ENCODE results near the gene SEMA5B. TPM values are rescaled to one million over a fixed set of nuclear protein-coding genes. Genes with fewer than 3 reads are reported as not detected.

SEMA5B gene
- total RNA-seq, 1 experiment from 2014 or later: not detected

- Histone ChIP-seq H4K20me1 (ENCODE audit: insufficient read depth) (peaks cover 25% of the 10 kb centered on the region), H3K4me1 (replicated peaks; ENCODE audit: insufficient read depth) (peaks cover 14% of the 10 kb centered on the region), H3K4me3 (no peak overlapping the region), H3F3A (ENCODE audit: insufficient read depth, low read depth) (peaks cover 4% of the 10 kb centered on the region; the same call in 1 of the 2 replicates), H3K4me2 (no peak overlapping the region), H3K27ac (no peak overlapping the region), H3K79me2 (ENCODE audit: low read depth) (peaks cover 84% of the 10 kb centered on the region), H3K36me3 (ENCODE audit: low read depth) (0 out of 2 replicates have a peak, but pooled peaks cover 4% of the 10 kb centered on the region), H3K27me3 (ENCODE audit: insufficient read depth, low read depth) (no peaks in the 10 kb centered on the region), H2AFZ (no peak overlapping the region), H3K9me3 (ENCODE audit: insufficient read depth, low read depth) (no peaks in the 10 kb centered on the region), H3K9me2 (ENCODE audit: insufficient read depth) (no peaks in the 10 kb centered on the region)
- ChIA-PET POLR2A (ENCODE audit: unreplicated experiment) (interaction anchor here (0.6 kb wide), 1 partner anchor 56 kb away, joined by 9 read pairs; no protein-coding TSS in a partner anchor), CTCF (no interaction called here)
- no TSS peak for BruUV-seq (replicated peaks)
- intact Hi-C loops (cut with micrococcal nuclease; ENCODE audit: unreplicated experiment): no loop called here
- no peak for DNase-seq
- TF ChIP-seq, protein P1, sequence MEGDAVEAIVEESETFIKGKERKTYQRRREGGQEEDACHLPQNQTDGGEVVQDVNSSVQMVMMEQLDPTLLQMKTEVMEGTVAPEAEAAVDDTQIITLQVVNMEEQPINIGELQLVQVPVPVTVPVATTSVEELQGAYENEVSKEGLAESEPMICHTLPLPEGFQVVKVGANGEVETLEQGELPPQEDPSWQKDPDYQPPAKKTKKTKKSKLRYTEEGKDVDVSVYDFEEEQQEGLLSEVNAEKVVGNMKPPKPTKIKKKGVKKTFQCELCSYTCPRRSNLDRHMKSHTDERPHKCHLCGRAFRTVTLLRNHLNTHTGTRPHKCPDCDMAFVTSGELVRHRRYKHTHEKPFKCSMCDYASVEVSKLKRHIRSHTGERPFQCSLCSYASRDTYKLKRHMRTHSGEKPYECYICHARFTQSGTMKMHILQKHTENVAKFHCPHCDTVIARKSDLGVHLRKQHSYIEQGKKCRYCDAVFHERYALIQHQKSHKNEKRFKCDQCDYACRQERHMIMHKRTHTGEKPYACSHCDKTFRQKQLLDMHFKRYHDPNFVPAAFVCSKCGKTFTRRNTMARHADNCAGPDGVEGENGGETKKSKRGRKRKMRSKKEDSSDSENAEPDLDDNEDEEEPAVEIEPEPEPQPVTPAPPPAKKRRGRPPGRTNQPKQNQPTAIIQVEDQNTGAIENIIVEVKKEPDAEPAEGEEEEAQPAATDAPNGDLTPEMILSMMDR (conservative IDR thresholded peaks at IDR 0.05): no peak
- TF ChIP-seq EZH2 (IDR thresholded peaks at IDR 0.05; ENCODE audit: low read depth): no peak
Measured at GRCh38 chr3:123076112-123076495, 48.5 kb upstream of the SEMA5B start.

GRCh38 chr3:123075359-123075758 lies 47.8 kb upstream of the SEMA5B start:
- Histone ChIP-seq H3K79me2 (ENCODE audit: low read depth) (peaks cover 82% of the 10 kb centered on the region), H2AFZ (no peak overlapping the region), H3K4me2 (no peak overlapping the region), H3K27me3 (ENCODE audit: insufficient read depth, low read depth) (no peaks in the 10 kb centered on the region), H3K9me2 (ENCODE audit: insufficient read depth) (no peaks in the 10 kb centered on the region), H3K4me1 (replicated peaks; ENCODE audit: insufficient read depth) (peaks cover 14% of the 10 kb centered on the region), H3K4me3 (no peak overlapping the region), H3F3A (ENCODE audit: insufficient read depth, low read depth) (peaks cover 4% of the 10 kb centered on the region; the same call in 1 of the 2 replicates), H3K36me3 (ENCODE audit: low read depth) (no peaks in the 10 kb centered on the region), H3K9me3 (ENCODE audit: insufficient read depth, low read depth) (no peaks in the 10 kb centered on the region), H4K20me1 (ENCODE audit: insufficient read depth) (peaks cover 24% of the 10 kb centered on the region), H3K27ac (no peak overlapping the region)
- intact Hi-C loops (cut with micrococcal nuclease; ENCODE audit: unreplicated experiment): no loop called here
- TF ChIP-seq EZH2 (IDR thresholded peaks at IDR 0.05; ENCODE audit: low read depth): no peak
- TF ChIP-seq, protein P1 (conservative IDR thresholded peaks at IDR 0.05): no peak
- no TSS peak for BruUV-seq (replicated peaks)
- DNase-seq: no peak
- ChIA-PET CTCF (no interaction called here), POLR2A (ENCODE audit: unreplicated experiment) (no interaction called here)

- Histone ChIP-seq H3K9me2 (ENCODE audit: insufficient read depth) (no peaks in the 10 kb centered on the region), H3K27me3 (ENCODE audit: insufficient read depth, low read depth) (no peaks in the 10 kb centered on the region), H3K4me2 (no peak overlapping the region), H3K9me3 (ENCODE audit: insufficient read depth, low read depth) (no peaks in the 10 kb centered on the region), H3K36me3 (ENCODE audit: low read depth) (no peaks in the 10 kb centered on the region), H3K4me3 (no peak overlapping the region), H3K4me1 (replicated peaks; ENCODE audit: insufficient read depth) (peaks cover 12% of the 10 kb centered on the region), H3F3A (ENCODE audit: insufficient read depth, low read depth) (peaks cover 4% of the 10 kb centered on the region; the same call in 1 of the 2 replicates), H3K27ac (no peak overlapping the region), H4K20me1 (ENCODE audit: insufficient read depth) (peaks cover 20% of the 10 kb centered on the region), H2AFZ (no peak overlapping the region), H3K79me2 (ENCODE audit: low read depth) (peaks cover 93% of the 10 kb centered on the region)
- DNase-seq: no peak
- ChIA-PET CTCF (no interaction called here), POLR2A (ENCODE audit: unreplicated experiment) (no interaction called here)
- intact Hi-C loops (cut with micrococcal nuclease; ENCODE audit: unreplicated experiment): no loop called here
- BruUV-seq (replicated peaks): no TSS peak
- TF ChIP-seq, protein P1 (conservative IDR thresholded peaks at IDR 0.05): no peak
- TF ChIP-seq EZH2 (IDR thresholded peaks at IDR 0.05; ENCODE audit: low read depth): no peak
Measured at GRCh38 chr3:123072564-123072963, 45.0 kb upstream of the SEMA5B start.

Data from PC-9 (cell line).